Breast epithelium (tissue), 3 donors: ENCODE measurements around the gene CARS1.

Source experiments
- CTCF ChIP-seq, 3 donors: fragments of 450-650 bp; IDR thresholded peaks; one replicate each; pipeline ENCODE4 v1.5.1; 2016 to 2017; ENCODE audit warnings: antibody characterized with exemption in 3 of 3, mild to moderate bottlenecking in 3 of 3, moderate library complexity in 3 of 3
- POLR2A ChIP-seq: fragments of 450-650 bp; IDR thresholded peaks from one replicate; pipeline ENCODE4 v1.6.1; 2016; ENCODE audit warnings: antibody characterized with exemption, mild to moderate bottlenecking, moderate library complexity

GRCh38 chr11:3058753-3059664 lies 1.8 kb upstream of the CARS1 start:
- TF ChIP-seq POLR2A (no peak), CTCF (IDR thresholded peaks at IDR 0.05) (no peak)
